GM18868 (cell line): ENCODE data around the gene CTCFL.
"Not testable (repeated sequence)": the region's sequence is repeated elsewhere in the genome, so short reads cannot be mapped to it uniquely, and the experiment has no call there.

Experiments
- ATAC-seq: cut with Tn5 transposase; IDR thresholded peaks from one replicate; pipeline ENCODE4 v1.9.1; 2021; ENCODE audit warnings: mild to moderate bottlenecking, moderate library complexity; ENCODE audit not compliant: unreplicated experiment

The CTCFL gene

DNA sequence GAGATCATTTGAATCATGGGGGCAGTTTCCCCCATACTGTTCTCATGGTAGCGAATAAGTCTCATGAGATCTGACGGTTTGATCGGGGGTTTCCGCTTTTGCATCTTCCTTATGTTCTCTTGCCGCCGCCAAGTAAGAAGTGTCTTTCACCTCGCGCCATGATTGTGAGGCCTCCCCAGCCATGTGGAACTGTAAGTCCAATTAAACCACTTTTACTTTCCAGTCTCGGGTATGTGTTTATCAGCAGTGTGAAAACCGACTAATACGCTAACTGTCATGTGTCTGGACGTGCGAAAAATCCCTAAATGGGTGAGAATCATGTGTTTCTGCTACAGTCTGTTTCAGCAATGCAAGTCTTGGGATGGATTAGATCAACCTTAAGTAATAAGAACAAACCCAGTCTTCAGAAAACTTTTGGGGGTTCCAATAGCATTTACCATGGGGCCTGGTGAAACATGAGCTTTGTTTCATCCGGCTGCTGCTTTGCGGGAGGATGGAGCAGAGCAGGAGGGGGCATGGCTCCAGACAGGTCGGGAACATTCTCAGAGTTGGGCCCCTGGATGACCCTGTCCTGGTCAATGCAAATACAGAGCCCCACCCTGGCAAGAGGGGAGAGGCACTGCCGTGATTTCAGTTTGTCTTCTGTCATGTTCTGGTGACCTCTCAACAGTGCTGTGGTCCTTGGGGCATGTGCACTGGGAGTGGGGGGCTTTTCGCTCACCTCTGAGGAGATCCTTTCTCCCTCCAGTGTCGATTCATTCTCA lies 41.5 kb downstream of the CTCFL start:
- ATAC-seq = peak; percentile 43

DNA sequence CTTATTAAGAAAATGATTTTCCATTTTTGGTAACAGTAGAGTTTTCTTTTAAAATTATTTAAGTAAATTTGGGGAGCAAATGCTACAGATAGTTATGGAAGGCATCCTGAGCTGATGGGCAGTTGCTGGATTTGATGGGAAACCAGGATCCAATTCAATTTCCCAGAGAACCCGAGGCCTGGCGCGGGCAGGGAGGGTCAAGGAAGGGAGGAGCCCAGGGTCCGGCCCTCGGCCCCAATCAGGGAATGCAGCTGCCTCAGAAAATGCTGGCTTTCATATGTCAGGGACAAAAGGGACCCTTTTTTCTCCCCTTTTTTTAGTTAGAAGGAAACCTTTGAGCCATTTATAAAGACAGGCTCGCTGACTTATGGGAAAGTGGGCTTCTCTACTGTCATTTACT lies 42.1 kb downstream of the CTCFL start:
- no peak for ATAC-seq

DNA sequence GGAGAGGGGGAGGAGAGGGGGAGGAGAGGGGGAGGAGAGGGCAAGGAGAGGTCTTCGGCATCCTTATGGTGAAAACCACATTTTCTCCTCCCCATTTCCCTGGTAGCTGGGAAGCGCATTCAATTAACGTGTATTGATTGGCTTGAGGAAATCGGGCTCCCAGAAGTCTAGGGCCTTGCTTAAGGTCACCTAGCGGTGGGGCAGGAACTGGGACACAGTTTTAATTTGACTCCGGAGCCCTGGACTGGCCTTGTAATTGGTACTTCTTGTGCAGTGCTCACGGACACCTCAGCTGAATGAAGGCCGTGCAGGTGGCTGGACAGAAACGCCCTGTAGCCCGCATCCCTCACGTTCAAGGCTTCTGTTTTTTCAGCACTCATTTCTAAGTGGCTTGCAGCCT lies 42.8 kb downstream of the CTCFL start:
- ATAC-seq = no peak

DNA sequence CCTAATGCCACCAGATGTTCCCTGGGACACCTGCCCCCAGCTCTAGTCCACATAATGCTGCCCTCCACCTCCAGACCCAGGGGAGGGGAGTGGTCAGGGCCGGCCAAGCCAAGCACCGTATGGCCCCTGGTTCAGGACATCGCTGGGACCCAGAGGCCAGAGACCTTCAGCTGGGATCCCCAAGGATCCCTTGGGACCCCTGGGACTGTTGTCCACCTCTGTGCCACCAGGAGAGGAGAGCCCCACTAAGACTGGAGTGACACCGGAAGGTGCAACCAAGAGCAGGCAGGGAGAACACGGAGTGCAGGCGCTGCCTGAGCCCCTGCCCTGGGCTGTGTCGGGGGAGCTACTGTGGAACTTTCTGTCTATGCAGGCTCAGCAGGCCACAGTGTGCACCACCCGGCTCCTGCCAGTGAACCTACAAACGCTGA lies 43.6 kb downstream of the CTCFL start:
- no peak for ATAC-seq

DNA sequence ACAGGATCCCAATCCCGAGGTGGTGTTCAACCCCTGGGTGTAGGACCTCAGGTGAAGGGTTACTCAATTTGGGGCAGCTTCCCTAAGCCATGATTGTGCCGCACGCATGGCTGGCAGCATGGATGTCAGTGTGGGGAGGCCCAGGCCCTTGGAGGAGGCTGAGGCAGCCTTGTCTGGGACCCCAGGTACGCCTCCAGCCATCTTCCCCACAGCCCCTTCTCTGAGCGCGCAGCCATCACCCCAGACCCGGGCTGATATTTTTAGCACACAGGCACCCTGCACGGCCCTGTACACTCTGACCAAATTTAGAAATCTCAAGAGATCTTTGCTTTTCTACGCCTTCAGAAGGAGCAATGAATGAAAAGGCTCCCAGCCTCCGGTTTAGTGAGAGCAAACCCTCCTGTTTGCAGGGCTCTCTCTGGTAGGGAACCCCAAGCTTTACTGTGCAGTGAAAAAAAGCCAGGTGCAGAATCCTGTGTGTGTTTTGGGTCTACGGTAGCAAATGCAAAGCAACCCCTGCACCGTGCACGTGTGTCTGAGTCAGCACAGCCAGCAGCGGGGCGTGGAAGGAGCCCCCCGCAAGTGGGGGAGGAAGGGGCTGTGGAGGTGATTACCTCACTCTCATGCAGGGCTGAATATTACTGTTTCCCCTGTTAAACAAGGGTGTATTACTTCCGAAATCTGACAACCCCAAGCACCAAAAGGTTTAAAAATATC lies 44.3 kb downstream of the CTCFL start:
- ATAC-seq = peak; percentile 65

DNA sequence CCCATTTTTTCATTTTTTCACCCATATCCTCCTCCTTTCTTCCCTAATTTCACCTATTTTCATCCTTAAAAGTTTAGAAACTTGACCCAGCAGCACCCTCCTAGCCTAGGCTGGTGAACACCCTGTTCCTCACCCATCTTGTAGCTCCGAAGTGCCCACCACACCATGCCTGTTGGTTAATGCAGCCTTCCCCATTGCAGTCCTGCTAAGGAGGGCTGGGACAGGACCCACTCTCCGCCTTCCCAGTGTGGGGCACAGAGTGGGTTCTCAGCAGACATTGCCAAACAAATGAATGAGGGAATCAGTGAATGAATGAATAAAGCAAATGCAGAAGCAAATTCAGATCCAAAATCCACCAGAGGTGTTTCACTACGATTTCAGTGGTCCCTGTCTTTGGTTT lies 45.7 kb downstream of the CTCFL start:
- ATAC-seq = no peak

DNA sequence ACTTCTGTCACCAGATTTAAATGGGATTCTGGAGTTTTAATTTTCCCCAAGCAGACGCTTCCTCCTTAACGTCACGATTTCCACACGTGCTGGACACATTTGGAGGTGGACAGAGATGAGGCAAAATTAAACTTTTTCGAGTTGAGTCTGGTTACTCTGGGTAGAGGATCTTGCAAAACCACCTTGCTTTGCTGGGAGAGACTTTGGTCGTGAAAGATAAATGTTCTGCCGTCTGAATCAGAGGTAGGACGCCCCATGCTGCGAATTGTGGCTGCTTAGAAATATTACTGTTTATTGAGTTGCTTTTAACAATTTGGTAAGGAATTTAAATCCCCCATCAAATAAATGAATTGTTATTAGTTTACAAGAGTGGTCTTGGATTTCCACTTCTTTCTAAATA lies 46.8 kb downstream of the CTCFL start:
- no peak for ATAC-seq

DNA sequence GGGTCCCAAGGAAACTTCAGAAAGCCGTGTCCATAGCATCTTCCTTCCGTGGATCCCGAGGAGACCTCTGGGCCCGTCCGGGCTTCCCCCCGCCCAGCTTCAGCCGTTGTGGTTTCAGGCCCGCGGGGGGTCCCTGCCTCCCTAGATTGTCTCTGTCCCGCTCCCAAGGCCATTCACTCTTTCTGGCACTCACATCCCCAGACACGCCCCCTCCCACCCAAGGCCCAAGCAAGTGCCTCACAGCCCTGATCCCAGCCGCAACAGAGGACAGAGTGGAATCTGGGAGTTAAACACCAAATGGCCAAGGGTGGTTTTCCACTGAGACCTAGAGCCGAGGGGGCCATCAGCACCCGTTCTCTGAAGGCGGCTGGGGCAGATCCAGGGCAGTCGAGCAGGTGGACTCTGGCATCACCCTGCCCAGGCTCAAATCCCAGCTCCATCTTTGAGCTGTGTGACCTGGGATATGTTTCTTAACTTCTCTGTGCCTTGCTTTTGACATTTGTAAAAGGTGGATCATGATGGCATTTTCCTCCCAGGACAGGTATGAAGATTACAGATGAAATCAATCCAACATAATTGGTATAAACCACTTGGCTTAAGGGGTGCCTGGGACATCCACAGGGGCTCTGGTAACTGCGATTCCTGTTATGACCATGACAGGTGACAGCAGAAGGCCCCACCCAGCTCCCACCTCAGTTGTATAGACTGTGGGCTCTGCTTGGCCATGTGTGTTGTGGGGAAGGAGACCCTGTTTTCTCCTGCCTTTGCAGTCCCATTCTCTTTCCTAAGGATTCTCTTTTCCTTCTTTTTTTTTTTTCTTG lies 48.1 kb downstream of the CTCFL start:
- ATAC-seq = no peak

DNA sequence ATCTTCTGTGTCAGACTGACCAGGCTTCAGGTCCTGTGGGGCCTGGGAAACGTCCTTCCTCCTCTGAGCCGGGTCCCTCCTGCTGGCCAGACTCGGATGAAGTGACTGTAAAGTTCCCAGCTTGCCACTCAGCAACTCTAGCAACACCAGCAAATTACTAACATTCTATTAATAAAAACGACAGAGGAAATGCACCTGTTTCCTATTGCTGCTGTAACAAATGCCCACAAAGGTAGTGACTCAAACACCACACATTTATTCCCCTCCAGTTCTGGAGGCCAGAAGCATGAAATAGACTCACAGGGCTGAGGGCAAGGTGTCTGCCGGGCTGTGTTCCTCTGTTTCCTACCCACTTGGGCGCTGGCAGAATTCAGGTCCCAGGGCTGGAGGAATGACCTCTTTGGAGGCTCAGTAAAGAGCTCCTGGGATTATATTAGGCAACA lies 48.8 kb downstream of the CTCFL start:
- peak; percentile 38 for ATAC-seq

DNA sequence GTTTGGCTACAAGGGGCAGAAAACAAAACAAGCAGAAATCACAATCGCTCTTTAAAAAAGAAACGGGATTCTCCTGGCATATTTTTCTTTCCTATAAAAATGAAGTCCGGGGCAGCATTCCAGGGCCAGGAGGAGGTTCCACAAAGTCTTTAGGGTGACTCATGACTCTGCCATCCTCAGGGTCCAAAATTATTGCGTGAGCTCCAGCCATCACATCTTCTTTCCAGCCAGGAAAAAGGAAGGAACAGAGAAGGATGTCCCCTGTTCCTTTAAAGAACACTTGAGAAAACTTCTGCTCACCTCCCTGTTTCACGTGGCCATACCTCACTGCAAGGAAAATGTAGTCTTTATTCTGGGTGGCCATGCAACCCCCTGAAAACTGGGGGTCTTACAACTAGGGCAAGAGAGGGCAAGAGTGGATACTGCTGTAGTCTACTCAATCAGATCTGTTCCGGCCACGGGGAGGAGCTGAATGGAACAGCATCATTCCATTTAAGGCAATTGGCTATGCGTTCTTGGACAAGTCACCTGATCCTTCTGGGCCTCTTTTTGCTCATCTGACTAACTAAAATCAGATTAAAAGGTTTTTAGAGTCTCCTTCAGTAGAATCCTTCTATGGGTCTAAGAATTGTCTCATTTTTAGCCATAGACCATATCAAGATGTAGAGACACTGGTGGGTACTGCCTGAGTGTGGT lies 49.4 kb downstream of the CTCFL start:
- ATAC-seq = no peak

DNA sequence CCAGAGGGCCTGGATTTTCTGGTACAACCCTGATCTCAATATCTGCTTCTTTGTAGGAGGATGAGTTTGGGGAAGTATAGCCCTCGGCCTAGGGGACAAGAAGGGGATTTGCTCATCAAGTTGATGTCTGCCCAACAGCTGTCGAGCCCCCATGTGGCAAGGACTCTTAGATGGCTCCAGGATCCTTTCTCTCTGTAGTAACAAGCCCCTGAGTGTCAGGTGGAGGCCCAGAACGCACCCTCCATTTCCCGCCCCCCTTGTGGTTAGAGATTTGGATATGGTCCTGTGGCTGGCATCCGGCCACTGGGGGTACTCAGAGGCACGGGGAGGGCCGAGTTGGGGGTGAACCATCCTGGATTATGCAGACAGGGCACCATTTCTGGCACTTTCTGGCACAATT lies 50.1 kb downstream of the CTCFL start:
- ATAC-seq = no peak

DNA sequence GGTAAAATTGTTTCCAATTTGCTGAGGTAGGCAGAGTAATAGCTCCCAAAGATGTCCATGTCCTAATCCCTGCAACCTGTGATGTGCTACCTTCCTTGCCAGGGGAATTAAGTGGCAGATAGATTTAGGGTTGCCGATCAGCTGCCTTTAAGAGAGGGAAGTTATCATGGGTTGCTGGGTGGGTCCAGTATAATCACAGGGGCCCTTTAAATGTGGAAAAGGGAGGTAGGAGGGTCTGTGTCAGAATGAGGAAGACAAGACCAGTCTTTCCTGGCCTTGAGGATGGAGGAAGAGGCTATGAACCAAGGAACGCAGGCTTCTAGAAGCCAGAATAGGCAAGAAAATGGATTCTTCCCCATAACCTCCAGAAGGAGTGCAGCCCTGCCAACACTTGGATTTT lies 50.7 kb downstream of the CTCFL start:
- no peak for ATAC-seq

DNA sequence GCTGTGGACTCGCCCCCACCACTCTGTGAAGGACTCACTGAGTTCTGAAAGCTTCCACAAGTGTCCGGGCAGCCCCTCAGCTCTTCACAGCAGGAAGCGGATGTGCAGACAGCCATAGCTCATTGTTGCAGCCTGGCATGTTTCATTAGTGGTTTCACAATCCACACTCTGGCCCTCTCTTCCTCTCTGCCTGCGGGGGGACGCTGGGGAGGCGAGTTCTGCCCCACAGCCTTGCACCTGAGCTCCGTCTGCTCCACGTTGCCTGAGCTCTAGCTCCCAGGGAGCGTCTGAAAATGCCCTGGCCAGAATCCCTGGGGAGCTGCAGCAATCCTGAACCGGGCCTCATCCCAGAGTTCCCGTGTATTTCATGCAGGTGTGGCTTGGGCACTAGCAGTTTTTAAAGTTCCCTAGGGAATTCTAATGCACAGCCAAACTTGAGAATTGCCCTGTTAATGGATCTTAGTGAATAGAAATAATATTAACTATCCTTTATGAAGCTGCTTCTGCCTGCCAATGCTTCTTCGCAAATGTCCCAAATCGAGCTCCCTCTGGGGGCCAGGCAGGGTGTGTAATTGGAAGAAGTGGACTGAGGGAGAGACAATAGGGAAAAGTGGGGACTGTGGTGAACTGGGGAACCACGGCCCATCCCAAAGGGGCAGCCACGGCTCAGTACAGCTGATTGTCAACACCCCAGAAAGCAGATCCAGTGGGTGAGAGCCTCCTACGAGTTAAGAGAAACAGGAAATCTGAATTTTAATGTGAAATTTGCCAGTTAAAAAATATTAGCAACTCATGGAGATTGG lies 51.5 kb downstream of the CTCFL start:
- ATAC-seq = peak; percentile 45

DNA sequence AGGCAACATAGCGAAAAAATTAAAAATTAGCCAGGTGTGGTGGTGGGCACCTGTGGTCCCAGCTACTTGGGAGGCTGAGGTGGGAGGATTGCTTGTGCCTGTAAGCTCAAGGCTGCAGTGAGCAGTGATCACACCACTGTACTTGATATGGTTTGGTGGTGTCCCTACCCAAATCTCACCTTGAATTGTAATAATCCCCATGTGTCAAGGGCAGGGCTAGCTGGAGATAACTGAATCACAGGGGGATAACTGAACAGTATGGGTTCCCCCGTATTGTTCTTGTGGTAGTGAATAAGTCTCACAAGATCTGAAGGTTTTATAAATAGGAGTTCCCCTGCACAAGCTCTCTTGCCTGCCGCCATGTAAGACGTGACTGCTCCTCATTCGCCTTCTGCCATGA lies 52.5 kb downstream of the CTCFL start:
- not testable (repeated sequence) for ATAC-seq

DNA sequence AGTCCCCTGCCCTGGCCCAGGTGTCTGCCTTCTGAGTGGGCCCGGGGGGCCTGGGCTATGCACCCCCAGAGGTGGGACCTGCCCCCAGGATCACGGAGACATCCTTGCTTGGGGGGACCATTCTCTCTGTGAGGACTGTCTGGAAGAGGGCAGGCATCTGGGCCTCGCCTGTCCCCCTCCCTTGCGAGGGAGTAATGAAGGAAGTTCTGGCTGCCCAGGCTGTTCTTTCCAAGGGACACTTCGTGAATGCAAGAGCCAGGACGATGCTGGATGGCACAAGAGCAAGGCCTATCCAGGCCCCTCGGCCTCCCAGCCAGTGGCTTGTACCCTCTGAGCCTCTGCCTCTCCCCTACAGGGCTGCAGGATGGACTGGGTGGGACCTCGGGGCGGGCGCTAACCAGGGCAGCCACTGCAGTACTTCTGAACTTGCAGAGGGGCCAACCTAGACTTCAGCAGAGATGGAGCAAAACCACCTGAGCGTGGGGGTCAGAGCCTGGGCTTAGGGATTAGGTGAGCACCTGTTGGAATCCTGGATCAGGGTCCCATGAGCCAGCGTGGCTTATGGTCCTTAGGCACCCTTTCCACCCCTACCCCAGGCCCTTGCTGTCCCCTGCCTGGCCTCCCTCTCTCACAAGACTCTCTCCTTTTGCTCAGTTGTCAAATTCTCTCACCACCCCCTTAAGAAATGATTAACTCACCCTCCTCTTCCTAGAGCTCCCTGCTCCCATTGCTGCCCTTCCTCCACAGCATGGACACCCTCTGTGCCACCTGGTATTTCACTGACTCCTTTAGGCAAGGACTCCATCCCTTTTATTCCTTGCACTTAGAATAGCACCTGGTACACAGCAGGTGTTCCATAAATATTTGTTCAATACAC lies 53.2 kb downstream of the CTCFL start:
- ATAC-seq = no peak

DNA sequence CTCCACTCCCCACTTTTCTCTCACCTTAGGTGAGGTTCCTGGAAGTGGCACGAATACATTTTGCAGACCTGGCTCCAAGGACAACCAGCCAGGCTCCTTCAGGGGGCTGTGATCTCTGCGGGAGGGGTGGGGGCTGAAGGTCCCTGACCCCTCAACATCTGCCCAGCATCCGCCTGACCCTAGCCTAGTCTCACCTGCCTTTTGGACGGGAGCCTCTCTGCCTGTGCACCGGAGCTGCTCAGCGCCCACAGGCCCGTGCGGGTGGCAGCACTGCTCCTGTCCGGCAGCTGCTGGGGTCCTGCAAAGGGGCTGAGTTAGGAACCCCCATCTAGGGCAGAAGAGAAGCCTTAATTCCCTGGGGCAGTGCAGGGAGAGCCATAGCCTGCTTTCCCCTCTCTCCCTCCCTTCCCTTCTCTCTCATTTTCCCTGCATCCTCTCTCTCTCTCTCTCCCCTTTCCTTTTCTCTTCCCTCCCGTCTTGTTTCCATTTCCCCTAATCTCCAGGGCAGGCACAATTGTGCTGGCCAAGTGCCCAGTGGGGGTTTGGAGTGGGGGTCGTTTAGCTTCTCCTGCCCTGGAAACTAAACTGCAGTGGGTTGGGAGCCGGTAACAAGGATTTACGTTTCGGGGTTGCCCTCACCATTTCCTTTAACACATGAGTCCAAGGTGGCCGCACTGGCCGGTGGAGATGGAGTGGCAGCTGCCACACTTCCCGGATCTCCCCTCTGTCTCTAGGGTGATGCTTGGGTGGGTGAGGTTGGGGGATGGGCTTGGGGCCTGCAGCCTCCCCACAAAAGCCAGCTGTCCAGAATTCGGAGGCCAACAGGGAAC lies 54.1 kb downstream of the CTCFL start:
- no peak for ATAC-seq

DNA sequence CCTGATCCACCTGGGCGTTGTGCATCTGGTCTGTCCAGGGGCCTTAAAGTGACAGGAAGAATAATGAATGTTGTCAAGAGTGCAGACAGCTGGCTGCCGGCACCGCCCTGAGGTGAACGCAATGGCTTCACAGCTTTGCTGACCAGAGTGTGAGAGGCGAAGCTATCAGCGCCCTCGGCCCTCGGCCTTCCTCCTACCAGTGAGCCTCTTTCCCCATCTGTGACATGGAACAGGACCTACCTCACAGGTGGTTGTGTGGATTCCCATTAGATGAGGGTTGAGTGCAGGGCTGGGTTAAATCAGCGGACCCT lies 54.8 kb downstream of the CTCFL start:
- no peak for ATAC-seq

DNA sequence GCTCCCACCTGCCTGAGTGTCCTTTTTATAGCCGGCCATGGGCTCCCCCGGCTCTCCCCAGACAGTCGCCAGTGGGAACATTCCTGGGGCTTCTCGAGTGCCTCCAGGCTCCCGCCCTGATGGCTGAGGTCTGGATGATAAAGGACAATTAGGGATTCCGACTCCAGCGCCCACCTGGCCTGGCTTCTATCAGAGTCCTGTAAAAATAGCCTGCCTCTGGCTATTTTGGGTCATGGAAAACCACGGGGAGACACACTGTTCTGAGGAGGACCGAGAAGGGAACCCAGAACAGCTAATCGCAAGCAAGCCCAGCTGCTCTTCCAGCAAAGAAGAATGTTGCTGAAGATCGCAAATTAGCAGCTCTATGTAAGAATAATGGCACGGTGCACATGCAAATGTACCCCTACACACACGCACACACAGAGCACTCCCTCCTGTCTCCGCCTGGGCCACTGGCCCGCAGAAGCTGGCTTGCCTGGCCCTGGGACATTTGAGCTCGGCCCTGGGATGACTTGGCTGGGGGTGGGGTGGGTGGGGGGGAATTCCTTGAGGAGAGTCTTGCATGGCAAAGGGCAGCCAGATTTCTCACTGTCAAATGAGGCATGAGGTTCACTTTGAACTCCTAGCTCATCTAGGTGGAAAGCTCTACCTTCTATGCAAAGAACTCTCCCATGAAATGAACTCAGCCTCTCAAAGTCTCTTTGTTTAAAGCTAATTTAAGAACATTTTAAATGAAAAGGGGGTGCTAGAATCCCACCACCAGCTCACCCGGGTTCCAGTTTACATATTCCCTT lies 55.3 kb downstream of the CTCFL start:
- no peak for ATAC-seq
